ENCODE measurements around the gene FRMPD3. TPM values are rescaled to one million over a fixed set of nuclear protein-coding genes. Genes with fewer than 3 reads are reported as not detected.

Gene FRMPD3
- total RNA-seq, 1 experiment from 2014 or later, result 0.09 TPM

- Histone ChIP-seq H3K9me3 (ENCODE audit: low read depth, low read length, poor library complexity, severe bottlenecking) (no peaks in the 10 kb centered on the region), H3K27me3 (replicated peaks; ENCODE audit: insufficient read depth, low read depth, low read length, poor library complexity) (no peaks in the 10 kb centered on the region), H3K36me3 (ENCODE audit: insufficient read depth, low read length, poor library complexity, severe bottlenecking) (no peaks in the 10 kb centered on the region), H3K4me1 (ENCODE audit: insufficient read depth, low read length, poor library complexity, severe bottlenecking) (no peaks in the 10 kb centered on the region), H3K27ac (ENCODE audit: low read depth, low read length, poor library complexity, severe bottlenecking) (no peak overlapping the region), H3K4me3 (ENCODE audit: low read depth, low read length, poor library complexity, severe bottlenecking) (no peak overlapping the region)
- ChIA-PET CTCF (interaction anchor here (0.6 kb wide), 1 partner anchor 46 kb away, joined by 15 read pairs; no protein-coding TSS in a partner anchor), POLR2A (ENCODE audit: low non-redundant PET) (no interaction called here)
- intact Hi-C loops (cut with micrococcal nuclease; ENCODE audit: unreplicated experiment), result no loop called here
- TF ChIP-seq CTCF (conservative IDR thresholded peaks at IDR 0.05; ENCODE audit: low read depth, low read length), result no peak
- no peak for TF ChIP-seq EZH2 (IDR thresholded peaks at IDR 0.05; ENCODE audit: borderline replicate concordance, low read depth, low read length, poor library complexity, severe bottlenecking)
- no peak for DNase-seq (ENCODE audit: low spot score)
- BruUV-seq (replicated peaks), result no TSS peak
Measured at GRCh38 chrX:107493141-107493540, 43.7 kb downstream of the FRMPD3 start.

GRCh38 chrX:107496786-107497185, 47.3 kb downstream of the FRMPD3 start:
- Histone ChIP-seq H3K9me3 (ENCODE audit: low read depth, low read length, poor library complexity, severe bottlenecking) (no peaks in the 10 kb centered on the region), H3K36me3 (ENCODE audit: insufficient read depth, low read length, poor library complexity, severe bottlenecking) (no peaks in the 10 kb centered on the region)
- CTCF ChIA-PET, result no interaction called here

More at GRCh38 chrX:107496786-107497185, 47.3 kb downstream of the FRMPD3 start:
- Histone ChIP-seq H3K4me3 (ENCODE audit: low read depth, low read length, poor library complexity, severe bottlenecking) (no peak overlapping the region), H3K4me1 (ENCODE audit: insufficient read depth, low read length, poor library complexity, severe bottlenecking) (no peaks in the 10 kb centered on the region), H3K27ac (ENCODE audit: low read depth, low read length, poor library complexity, severe bottlenecking) (no peak overlapping the region), H3K27me3 (replicated peaks; ENCODE audit: insufficient read depth, low read depth, low read length, poor library complexity) (no peaks in the 10 kb centered on the region)
- POLR2A ChIA-PET (ENCODE audit: low non-redundant PET), result no interaction called here
- intact Hi-C loops (cut with micrococcal nuclease; ENCODE audit: unreplicated experiment), result no loop called here
- no TSS peak for BruUV-seq (replicated peaks)
- no peak for DNase-seq (ENCODE audit: low spot score)
- TF ChIP-seq CTCF (conservative IDR thresholded peaks at IDR 0.05; ENCODE audit: low read depth, low read length) (no peak), EZH2 (IDR thresholded peaks at IDR 0.05; ENCODE audit: borderline replicate concordance, low read depth, low read length, poor library complexity, severe bottlenecking) (no peak)

Other genes starting within 250 kb of the FRMPD3 start
- gene NUP62CL, start 243.2 kb upstream of the FRMPD3 start, total RNA-seq (2021), result 2.9 and 4.0 TPM in 2 replicates
- not detected in 2 replicates for gene DNAAF6, start 243.0 kb upstream of the FRMPD3 start, total RNA-seq (2021)
- 87.3 and 88.1 TPM in 2 replicates for gene PRPS1, start 178.9 kb downstream of the FRMPD3 start, total RNA-seq (2021)